Stimulated activated CD4-positive, alpha-beta T cell treated with anti-CD3 and anti-CD28 coated beads, Interleukin-1b, Interleukin-23, amount 100 ng/mL, for 48 hours (primary cell): Measurements from ENCODE around the gene AP1M1.
A peak's percentile ranks its signal among the peaks of the same experiment; 100 is the strongest.

Experiments used
- DNase-seq: peaks from one replicate; pipeline ENCODE4 v3.0.0-alpha.2; 2020

AP1M1 gene

GRCh38 chr19:16185768-16186123 lies 12.0 kb upstream of the AP1M1 start:
- DNase-seq: peak; percentile 32

DNA sequence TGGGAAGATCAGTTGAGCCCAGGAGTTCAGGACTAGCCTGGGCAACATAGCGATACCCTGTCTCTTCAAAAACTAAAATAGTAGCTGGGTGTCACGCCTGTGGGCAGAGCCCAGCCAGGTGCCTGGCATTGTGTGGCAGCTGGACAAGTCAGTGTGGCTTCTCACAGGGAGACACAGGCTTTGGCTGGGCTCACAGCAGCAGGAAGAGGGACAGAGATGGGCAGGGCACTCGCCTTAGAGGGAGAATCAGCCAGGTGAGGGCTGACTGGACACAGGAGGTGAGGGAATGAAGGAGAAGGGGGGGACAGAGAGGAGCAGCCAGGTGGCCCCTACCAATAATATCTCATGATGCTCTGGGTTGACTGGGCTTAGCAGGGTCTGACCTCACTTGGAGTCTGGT lies 9.2 kb upstream of the AP1M1 start:
- no peak for DNase-seq

DNA sequence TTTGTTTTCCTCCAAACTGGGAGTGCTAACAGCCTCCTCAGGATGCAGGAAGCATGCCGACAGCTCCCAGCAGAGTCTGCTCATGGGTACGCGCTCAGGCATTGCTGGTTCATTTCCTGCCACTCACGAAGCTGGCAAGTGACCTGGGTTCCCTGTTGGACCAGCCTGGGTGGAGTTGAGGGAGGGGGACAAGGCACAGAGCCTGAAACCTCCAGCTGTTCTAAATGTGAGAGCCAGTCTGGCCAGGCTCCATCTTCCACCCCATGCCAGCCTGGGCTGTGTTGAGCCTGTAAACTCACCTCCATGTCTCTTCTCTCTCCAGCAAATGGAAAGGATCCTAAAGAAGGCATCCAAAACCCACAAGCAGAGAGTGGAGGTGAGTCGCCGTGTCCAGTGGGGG lies 7.5 kb upstream of the AP1M1 start:
- no peak for DNase-seq

DNA sequence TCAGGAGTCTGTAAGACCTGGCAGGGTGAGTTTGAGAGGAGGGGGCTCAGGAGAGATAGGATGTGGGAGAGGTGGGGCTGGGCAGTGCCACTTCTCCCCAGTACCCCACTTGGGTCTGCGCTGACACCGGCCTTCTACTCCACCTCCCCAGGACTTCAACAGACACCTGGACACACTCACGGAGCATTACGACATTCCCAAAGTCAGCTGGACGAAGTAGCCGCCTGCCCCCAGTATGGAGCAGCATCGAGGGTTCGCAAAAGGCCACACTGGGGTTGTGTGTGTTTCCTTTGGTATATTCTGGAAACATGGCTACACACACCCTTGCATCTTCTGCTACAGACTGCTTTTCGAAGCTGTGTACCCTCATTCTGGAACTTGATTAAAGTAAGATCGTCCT lies 7.0 kb upstream of the AP1M1 start:
- no peak for DNase-seq

DNA sequence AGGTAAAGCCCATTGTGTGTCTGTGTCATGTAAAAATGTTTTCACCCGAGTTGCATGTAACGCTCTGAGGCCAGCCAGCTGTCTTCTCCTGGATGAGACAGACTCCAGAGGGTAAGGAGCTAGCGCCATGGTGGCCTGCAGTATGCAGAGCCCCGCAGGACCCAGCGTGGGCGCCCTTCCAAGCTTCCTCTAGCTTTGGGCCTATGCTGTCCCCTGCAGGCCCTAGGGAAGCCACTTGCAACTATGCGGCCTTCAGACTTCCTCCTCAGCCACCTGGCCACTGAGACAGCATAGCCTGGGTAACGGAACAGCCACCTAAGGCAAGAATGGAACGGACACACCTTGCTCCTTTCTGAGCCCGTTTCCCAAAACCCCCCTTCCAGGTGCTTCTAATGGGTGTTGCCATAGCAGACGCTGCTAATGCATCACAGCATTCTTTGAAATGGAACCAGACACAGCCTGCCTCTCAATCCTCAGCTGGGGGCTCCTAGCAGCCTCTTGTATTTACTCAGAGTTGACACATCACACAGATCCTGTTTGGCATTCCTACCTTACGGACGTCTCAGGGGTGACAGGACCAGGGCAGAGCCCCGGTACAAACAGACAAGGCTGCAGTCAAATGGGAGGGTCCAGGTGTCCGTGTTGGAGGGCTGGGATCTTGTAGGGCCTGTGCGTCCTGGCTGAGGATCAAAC lies 6.3 kb upstream of the AP1M1 start:
- no peak for DNase-seq

GRCh38 chr19:16193466-16193865 lies 4.2 kb upstream of the AP1M1 start:
- DNase-seq: no peak

- DNase-seq: no peak
These were observed 506 bp upstream of the AP1M1 start for GRCh38 chr19:16197188-16197621.

DNA sequence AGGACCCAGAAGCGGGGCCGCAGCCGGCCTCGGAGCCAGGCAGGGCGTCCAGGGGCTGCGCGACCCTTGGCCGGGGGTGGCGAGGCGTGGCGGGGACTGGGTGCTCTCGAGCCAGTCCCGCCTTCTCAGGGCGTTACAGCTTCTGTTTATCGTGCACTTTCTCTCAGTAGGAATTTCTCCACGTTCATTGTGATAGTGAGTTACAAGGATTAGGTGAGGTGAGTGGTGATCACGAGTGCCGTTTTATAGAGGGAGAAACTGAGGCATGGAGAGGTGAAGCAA lies 600 bp downstream of the AP1M1 start:
- DNase-seq: no peak

DNA sequence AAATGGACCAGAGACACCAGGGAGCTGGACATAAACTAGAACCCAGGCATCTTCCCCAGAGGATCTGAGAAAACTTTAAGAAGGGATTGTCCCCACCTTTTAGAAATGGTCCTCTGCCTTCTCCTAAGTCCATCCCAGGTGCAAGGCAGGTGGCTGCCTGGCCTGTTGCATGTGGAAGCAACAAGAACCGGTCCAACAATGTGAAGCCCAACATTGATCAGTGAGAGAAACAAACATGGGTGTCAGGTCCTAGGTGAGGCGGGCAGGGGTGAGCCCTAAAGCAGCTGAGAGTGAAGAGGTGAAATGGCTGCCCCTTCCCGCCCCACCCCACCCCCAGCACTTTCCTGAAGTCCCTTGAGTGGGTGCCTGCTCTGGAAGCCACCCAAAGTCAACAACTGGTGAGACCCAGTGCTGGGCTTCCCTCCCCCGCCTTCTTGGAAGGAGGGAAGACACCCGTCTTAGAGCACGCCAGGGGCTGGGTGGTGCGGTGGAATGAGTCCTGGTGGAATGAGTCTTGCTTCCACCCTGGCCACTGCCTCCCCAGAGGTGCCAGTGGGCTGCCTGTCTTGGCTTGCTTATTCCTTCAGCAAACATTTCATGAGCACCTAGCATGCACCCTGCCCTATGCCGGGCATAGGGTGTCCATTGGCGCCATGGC lies 1.7 kb downstream of the AP1M1 start:
- no peak for DNase-seq

DNA sequence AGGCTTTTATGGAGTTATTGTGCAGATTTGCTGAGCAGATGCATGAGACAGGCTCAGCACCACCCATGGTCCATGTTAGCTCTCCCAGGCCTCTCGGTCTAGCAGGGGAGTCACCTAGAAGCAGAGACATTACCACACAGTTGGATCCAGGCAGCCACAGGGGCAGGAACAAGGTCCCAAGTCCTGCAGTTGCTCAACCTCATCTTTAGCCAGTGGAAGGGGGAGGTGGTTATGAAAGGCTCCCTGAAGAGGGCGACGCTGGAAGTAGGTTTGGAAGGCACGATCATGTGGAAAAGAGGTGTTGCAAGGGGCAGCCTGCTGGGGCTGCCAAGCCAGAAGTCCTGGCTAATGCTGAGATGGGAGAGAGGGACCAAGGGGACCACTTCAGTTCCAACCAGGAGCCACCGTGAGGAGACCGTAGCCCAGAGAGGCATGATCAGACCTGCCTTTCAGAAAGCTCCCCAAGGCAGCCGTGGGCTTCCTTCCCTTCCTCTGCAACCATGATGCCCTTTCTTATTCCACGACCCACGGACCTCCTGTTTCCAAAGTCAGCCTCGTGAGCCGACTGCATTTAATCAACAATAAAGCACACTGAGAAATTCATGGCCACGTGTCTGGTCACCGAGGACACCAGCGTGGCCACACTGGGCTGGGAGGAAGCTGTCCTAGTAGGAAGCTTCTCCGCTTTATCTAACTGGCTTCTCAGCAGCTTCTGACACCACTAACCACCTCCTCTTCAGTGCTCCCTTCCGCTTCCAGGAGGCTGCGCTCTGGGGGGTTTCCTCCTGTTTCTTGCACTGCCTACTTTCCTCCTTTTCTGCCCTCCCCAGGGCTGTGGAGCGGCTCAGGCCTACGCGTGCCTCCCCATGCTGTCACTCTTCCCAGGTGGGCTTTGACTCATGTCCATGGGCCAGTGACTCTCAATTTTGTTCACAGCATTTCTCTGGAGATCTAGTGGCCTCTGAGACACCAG lies 2.6 kb downstream of the AP1M1 start:
- DNase-seq: no peak

DNA sequence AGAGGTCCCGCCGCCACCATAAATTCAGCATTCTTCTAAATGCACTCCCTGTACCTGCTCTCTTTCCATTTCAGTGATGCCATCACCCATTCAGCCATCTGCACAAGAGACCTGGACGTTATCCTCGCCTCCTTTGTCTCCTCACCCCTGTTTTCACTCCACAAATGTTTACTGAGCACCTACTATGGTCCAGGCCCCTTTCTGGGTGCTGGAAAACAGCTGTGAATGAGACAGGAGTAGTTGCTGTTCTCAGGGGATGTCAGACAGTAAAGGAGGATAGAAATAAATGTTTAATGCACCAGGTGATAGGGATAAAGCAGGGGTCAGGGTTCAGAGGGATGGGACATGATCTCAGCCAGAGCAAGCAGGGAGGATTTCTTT lies 3.3 kb downstream of the AP1M1 start:
- DNase-seq: no peak

- DNase-seq: no peak
These were observed 4.9 kb downstream of the AP1M1 start for GRCh38 chr19:16202320-16203255.

DNA sequence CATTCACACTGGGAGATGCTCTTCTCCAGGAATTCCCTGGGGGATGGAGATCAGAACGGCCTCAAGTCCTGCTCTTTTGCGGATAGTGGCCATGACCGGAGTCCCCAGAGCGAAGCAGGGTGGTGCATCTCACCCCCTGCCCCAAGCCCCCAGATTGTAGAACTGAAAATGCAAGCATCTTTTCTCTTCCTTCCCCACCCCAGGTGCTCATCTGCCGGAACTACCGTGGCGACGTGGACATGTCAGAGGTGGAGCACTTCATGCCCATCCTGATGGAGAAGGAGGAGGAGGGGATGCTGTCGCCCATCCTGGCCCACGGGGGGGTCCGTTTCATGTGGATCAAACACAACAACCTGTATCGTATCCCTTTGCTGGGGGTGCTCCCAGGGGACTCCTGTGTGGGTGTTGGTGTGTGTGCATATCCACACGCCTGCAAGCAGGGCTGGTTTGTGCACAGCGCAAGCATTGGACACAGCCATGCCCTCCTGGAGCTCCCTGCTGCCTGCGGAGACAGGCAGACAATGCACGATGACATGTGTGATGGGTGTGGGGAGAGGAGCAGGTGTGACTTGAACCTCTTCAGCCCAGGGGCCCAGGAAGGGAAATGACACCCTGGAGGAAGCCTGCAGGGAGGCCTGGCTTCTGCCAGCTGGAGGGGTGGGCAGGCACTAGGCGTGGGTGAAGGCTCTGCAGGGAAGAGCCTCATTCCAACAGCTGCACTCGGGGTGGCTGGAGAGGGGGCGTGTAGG lies 5.7 kb downstream of the AP1M1 start:
- no peak for DNase-seq

GRCh38 chr19:16204005-16204294 lies 6.2 kb downstream of the AP1M1 start:
- no peak for DNase-seq

GRCh38 chr19:16205205-16206045 lies 7.7 kb downstream of the AP1M1 start:
- DNase-seq: no peak

GRCh38 chr19:16206046-16206605 lies 8.4 kb downstream of the AP1M1 start:
- DNase-seq: no peak

DNA sequence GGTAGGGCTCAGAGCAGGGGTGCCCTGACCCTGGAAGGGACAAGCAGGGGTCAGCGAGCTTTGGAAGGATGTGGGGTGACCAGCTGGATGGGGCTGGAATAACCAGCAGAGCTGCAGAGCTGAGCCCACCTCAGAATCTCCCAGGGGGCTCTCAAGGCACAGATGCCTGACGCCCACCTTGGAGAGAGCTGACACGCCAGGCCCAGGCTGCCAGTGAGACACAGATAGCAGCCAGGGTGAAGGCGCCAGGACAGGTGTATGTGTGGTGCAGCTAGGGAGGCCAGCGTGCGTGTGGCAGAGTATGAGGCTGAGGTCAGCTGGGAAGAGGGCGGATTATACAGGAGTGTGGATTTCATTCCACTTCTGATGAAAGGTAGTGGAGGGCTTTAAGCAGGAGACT lies 8.9 kb downstream of the AP1M1 start:
- no peak for DNase-seq

DNA sequence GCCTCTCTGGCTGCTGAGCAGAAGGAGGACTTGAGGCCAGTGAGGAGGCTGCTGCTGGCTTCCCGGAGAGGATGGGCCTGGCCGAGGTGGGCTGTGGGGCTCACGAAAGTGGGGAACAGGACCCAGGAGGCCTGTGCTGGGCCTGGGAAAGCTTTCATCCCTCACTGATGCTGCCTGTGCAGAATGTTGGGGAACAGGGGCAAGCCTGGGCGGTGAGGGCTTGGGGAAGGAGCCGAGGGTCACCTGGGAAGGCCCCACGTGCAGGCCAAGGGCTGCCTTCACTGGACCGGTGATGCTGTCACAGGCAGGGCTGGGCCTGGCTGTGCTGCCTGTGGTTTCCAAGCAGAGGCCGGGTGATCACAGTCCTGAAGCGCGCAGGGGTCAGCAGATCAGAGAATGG lies 9.4 kb downstream of the AP1M1 start:
- no peak for DNase-seq

GRCh38 chr19:16207490-16208025 lies 9.8 kb downstream of the AP1M1 start:
- no peak for DNase-seq

DNA sequence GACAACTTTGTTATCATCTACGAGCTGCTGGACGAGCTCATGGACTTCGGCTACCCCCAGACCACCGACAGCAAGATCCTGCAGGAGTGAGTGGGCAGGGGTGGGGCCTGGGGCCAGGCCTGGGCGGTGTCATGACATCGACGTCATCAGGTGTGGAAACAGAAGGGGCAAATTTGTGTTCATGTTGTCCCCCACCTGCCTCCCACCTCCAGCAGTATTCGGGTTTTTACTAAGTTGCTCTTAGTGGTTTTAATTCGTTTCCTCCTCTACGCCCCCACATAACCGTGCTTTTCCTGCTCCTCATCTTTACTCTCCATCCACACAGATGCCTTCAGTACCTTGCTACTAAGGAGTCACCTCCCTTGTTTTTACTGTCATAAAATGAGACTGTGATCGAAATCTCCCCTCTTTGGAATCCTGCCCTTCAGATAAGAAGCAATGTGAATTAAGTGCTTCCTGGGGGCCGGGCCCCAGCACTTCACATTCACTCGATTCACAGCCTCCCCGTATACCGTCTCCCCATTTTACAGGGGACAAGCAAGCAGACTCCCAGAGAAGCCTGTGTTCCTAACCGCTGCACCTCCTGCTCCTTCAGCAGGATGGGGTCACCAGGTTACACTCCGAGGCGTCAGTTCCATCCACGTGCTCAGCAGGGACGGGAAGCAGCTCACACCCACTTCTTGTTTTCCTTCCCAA lies 10.5 kb downstream of the AP1M1 start:
- no peak for DNase-seq
